ENCODE results near the gene SMPD4.
"Not testable (repeated sequence)": the region's sequence is repeated elsewhere in the genome, so short reads cannot be mapped to it uniquely, and the experiment has no call there.

GRCh38 chr2:130128464-130128863 lies 52.9 kb downstream of the SMPD4 start:
- TF ChIP-seq CTCF (IDR thresholded peaks at IDR 0.05; ENCODE audit: insufficient read depth, low read depth, low read length); EZH2 (IDR thresholded peaks at IDR 0.05; ENCODE audit: insufficient read depth, low read length): not testable (repeated sequence)
